Esophagus squamous epithelium (tissue), 5 donors: ENCODE measurements around the gene CCDC87. TPM values are rescaled to one million over a fixed set of nuclear protein-coding genes. Genes with fewer than 3 reads are reported as not detected.
"Not testable (repeated sequence)": the region's sequence is repeated elsewhere in the genome, so short reads cannot be mapped to it uniquely, and the experiment has no call there.

Source experiments
- DNase-seq: peaks from one replicate; lab custom pipeline; 2025; lab: John Stamatoyannopoulos, UW
- H3K27ac ChIP-seq, 4 donors: fragments of 200-600 bp; sonication (generic); one replicate each; pipeline ENCODE4 v1.5.1; 2016 to 2019; ENCODE audit warnings: mild to moderate bottlenecking in 1 of 4
- H3K27me3 ChIP-seq, 4 donors: fragments of 200-600 bp; sonication (generic); 1 replicate in 3 of 4; 2 replicates in 1 of 4; pipeline versions ENCODE4 v1.5.1 to v1.6.0; 2017 to 2021; ENCODE audit warnings: antibody characterized with exemption in 1 of 4
- H3K36me3 ChIP-seq, 3 donors: fragments of 200-600 bp; sonication (generic); one replicate each; pipeline ENCODE4 v1.5.1; 2016 to 2019
- H3K4me1 ChIP-seq, 3 donors: fragments of 200-600 bp; sonication (generic); one replicate each; pipeline ENCODE4 v1.5.1; 2017 to 2019
- H3K4me3 ChIP-seq, 4 donors: fragments of 200-600 bp; sonication (generic); 1 replicate in 3 of 4; 2 replicates in 1 of 4; pipeline ENCODE4 v1.5.1; 2016 to 2019; ENCODE audit warnings: mild to moderate bottlenecking in 2 of 4, moderate library complexity in 1 of 4
- H3K9me3 ChIP-seq, 3 donors: fragments of 200-600 bp; sonication (generic); one replicate each; pipeline ENCODE4 v1.5.1; 2016 to 2019
- CTCF ChIP-seq, 6 experiments: fragments of 450-650 bp in 4 of 6; fragments of 200-600 bp in 2 of 6; sonication (generic) in 2 of 6; IDR thresholded peaks; one replicate each; pipeline ENCODE4 v1.5.1; 2016 to 2019; ENCODE audit warnings: antibody characterized with exemption in 6 of 6, mild to moderate bottlenecking in 4 of 6, moderate library complexity in 4 of 6
- POLR2A ChIP-seq, 4 donors: fragments of 450-650 bp; IDR thresholded peaks; one replicate each; pipeline ENCODE4 v1.6.1; 2017; ENCODE audit warnings: antibody characterized with exemption in 4 of 4, mild to moderate bottlenecking in 4 of 4, moderate library complexity in 3 of 4
- WGBS, 2 donors: methylation state at CpG; one replicate each; pipeline ENCODE4 v1.1.5; 2018; 5-methylcytosine and 5-hydroxymethylcytosine counted together
- intact Hi-C: fragments of 100-400 bp; cut with DNase I; formaldehyde crosslinking; loops from one replicate; pipeline ENCODE4 v1.15.0; 2022
- total RNA-seq, 4 donors: library from RNA; depleted of rRNA; stranded (reverse); fragments of >200 nt; gene quantifications; one replicate each; pipeline ENCODE4 v1.1.0, GENCODE V29; 2016
- donor health status: DM: yes; HTN: yes; CAD: no.

CCDC87 gene
- total RNA-seq, 4 donors from 2014 or later = 0.09 to 0.40 (median 0.21) TPM

- H3K36me3 ChIP-seq = peaks cover 0 to 44% (median 6%) of the 10 kb centered on the region in 3 donors
- no peak for TF ChIP-seq CTCF (IDR thresholded peaks at IDR 0.05)
- no peak for TF ChIP-seq POLR2A (IDR thresholded peaks at IDR 0.05)
- no peaks in the 10 kb centered on the region for H3K9me3 ChIP-seq
- 28 to 37% methylated on average over 7 to 8 of the region's 8 CpGs for WGBS, 2 donors
- peak overlapping the region; percentile 52 to 85 (median 78) for H3K27ac ChIP-seq
- peaks cover 4 to 23% (median 17%) of the 10 kb centered on the region in 3 donors for H3K4me1 ChIP-seq
- H3K27me3 ChIP-seq = no peaks in the 10 kb centered on the region
- H3K4me3 ChIP-seq = no peak overlapping the region
- DNase-seq = no peak
- intact Hi-C loops = no loop called here
These were observed 14.4 kb upstream of the CCDC87 start for GRCh38 chr11:66607126-66607834.

GRCh38 chr11:66606608-66607007, 13.7 kb upstream of the CCDC87 start:
- H3K27me3 ChIP-seq, intact Hi-C loops, DNase-seq, H3K9me3 ChIP-seq, H3K4me3 ChIP-seq: not testable (repeated sequence)
- 79 to 85% methylated on average over 1 to 3 of the region's 3 CpGs for WGBS, 2 donors
- Histone ChIP-seq H3K27ac (peak overlapping the region; percentile 52 to 85 (median 78)), H3K36me3 (peaks cover 0 to 48% (median 6%) of the 10 kb centered on the region in 3 donors), H3K4me1 (peaks cover 4 to 28% (median 17%) of the 10 kb centered on the region in 3 donors)

GRCh38 chr11:66604155-66604554, 11.3 kb upstream of the CCDC87 start:
- H3K36me3 ChIP-seq = peaks cover 0 to 70% (median 6%) of the 10 kb centered on the region in 3 donors
- H3K9me3 ChIP-seq = no peaks in the 10 kb centered on the region
- H3K4me3 ChIP-seq = no peak overlapping the region
- H3K4me1 ChIP-seq = peaks cover 4 to 28% (median 17%) of the 10 kb centered on the region in 3 donors
- H3K27ac ChIP-seq = no peak overlapping the region
- WGBS, 2 donors = 86 to 87% methylated on average over 5 of the region's 5 CpGs
- TF ChIP-seq CTCF (IDR thresholded peaks at IDR 0.05) (no peak), POLR2A (IDR thresholded peaks at IDR 0.05) (no peak)
- no peaks in the 10 kb centered on the region for H3K27me3 ChIP-seq
- intact Hi-C loops = no loop called here
- DNase-seq = no peak

GRCh38 chr11:66603072-66603471, 10.2 kb upstream of the CCDC87 start:
- Histone ChIP-seq H3K27ac (no peak overlapping the region), H3K4me3 (no peak overlapping the region), H3K9me3 (no peaks in the 10 kb centered on the region), H3K36me3 (peaks cover 0 to 76% (median 6%) of the 10 kb centered on the region in 3 donors), H3K27me3 (no peaks in the 10 kb centered on the region), H3K4me1 (peaks cover 4 to 23% (median 13%) of the 10 kb centered on the region in 3 donors)
- DNase-seq = no peak
- intact Hi-C loops = no loop called here
- 87 to 100% methylated on average over 1 to 3 of the region's 6 CpGs for WGBS, 2 donors
- TF ChIP-seq POLR2A (IDR thresholded peaks at IDR 0.05) = no peak
- TF ChIP-seq CTCF (IDR thresholded peaks at IDR 0.05) = no peak

GRCh38 chr11:66600631-66601233, 7.9 kb upstream of the CCDC87 start:
- no peak for TF ChIP-seq POLR2A (IDR thresholded peaks at IDR 0.05)
- TF ChIP-seq CTCF (IDR thresholded peaks at IDR 0.05) = no peak

More at GRCh38 chr11:66600631-66601233, 7.9 kb upstream of the CCDC87 start:
- H3K4me3 ChIP-seq = no peak overlapping the region
- DNase-seq = no peak
- H3K27ac ChIP-seq = no peak overlapping the region
- no peaks in the 10 kb centered on the region for H3K9me3 ChIP-seq
- H3K4me1 ChIP-seq = peaks cover 0 to 15% (median 0%) of the 10 kb centered on the region in 3 donors
- intact Hi-C loops = no loop called here
- no peaks in the 10 kb centered on the region for H3K27me3 ChIP-seq
- peaks cover 0 to 67% (median 5%) of the 10 kb centered on the region in 3 donors for H3K36me3 ChIP-seq
- 87 to 94% methylated on average over 4 of the region's 4 CpGs for WGBS, 2 donors
